HepG2 (cell line): ENCODE data around the gene COL18A1. TPM values are rescaled to one million over a fixed set of nuclear protein-coding genes. Genes with fewer than 3 reads are reported as not detected.

Experiments used
- ELF1 ChIP-seq: sonication (generic); formaldehyde crosslinking; IDR thresholded peaks from 2 replicates; pipeline ENCODE4 v1.4.0; 2020; ENCODE audit warnings: missing genetic modification reagents
- FOXA3 ChIP-seq: IDR thresholded peaks from 2 replicates; pipeline ENCODE4 v1.6.1; 2016; ENCODE audit warnings: missing genetic modification reagents, missing compliant biosample characterization
- HDAC1 ChIP-seq: sonication (generic); formaldehyde crosslinking; IDR thresholded peaks from 2 replicates; pipeline ENCODE4 v1.5.1; 2020; ENCODE audit warnings: mild to moderate bottlenecking, missing genetic modification reagents
- HDAC2 ChIP-seq: sonication (generic); formaldehyde crosslinking; IDR thresholded peaks from 2 replicates; pipeline ENCODE4 v1.4.0; 2020; ENCODE audit warnings: missing genetic modification reagents
- HMG20A ChIP-seq: IDR thresholded peaks from 2 replicates; pipeline ENCODE4 v1.6.1; 2016; ENCODE audit warnings: borderline replicate concordance
- MLLT10 ChIP-seq: sonication (generic); formaldehyde crosslinking; IDR thresholded peaks from 2 replicates; pipeline ENCODE4 v1.4.0; 2020; ENCODE audit warnings: missing genetic modification reagents
- PRMT3 ChIP-seq: sonication (generic); formaldehyde crosslinking; IDR thresholded peaks from 2 replicates; pipeline ENCODE4 v1.8.1; 2022; ENCODE audit warnings: low read depth, mild to moderate bottlenecking, moderate library complexity, missing genetic modification reagents, borderline replicate concordance
- SOX13 ChIP-seq, 3 experiments: fragments of 450-650 bp in 1 of 3; sonication (generic) in 1 of 3; formaldehyde crosslinking in 1 of 3; IDR thresholded peaks in 2 of 3; conservative IDR thresholded peaks in 1 of 3; 2 replicates each; pipeline versions ENCODE4 v1.5.0 to v1.6.1; 2016 to 2020; ENCODE audit warnings: antibody characterized with exemption in 1 of 3, mild to moderate bottlenecking in 1 of 3, missing compliant biosample characterization in 1 of 3, missing genetic modification reagents in 1 of 3, moderate library complexity in 1 of 3
- SP5 ChIP-seq: IDR thresholded peaks from 2 replicates; pipeline ENCODE4 v1.6.1; 2016; ENCODE audit warnings: low read depth, borderline replicate concordance
- TEAD3 ChIP-seq: optimal IDR thresholded peaks from 2 replicates; pipeline ENCODE3; 2016; ENCODE audit warnings: borderline replicate concordance
- ZBTB7A ChIP-seq: sonication (generic); formaldehyde crosslinking; IDR thresholded peaks from 2 replicates; pipeline ENCODE4 v1.8.0; 2022; ENCODE audit warnings: mild to moderate bottlenecking, missing genetic modification reagents
- ZMAT3 ChIP-seq: sonication (generic); formaldehyde crosslinking; conservative IDR thresholded peaks from 2 replicates; pipeline ENCODE4 v1.7.0; 2021; ENCODE audit warnings: missing genetic modification reagents
- ZNF205 ChIP-seq: IDR thresholded peaks from 2 replicates; pipeline ENCODE4 v1.6.1; 2018; ENCODE audit warnings: missing biosample characterization, missing genetic modification reagents
- ZNF232 ChIP-seq: sonication (generic); formaldehyde crosslinking; IDR thresholded peaks from 2 replicates; pipeline ENCODE4 v1.4.0; 2020; ENCODE audit warnings: missing genetic modification reagents, borderline replicate concordance
- ZNF317 ChIP-seq: sonication (generic); formaldehyde crosslinking; IDR thresholded peaks from 2 replicates; pipeline ENCODE4 v1.5.0; 2020; ENCODE audit warnings: mild to moderate bottlenecking, missing genetic modification reagents
- ZNF441 ChIP-seq: sonication (generic); formaldehyde crosslinking; IDR thresholded peaks from 2 replicates; pipeline ENCODE4 v1.7.0; 2021; ENCODE audit warnings: missing genetic modification reagents, borderline replicate concordance
- polyA plus RNA-seq, 8 experiments: library from polyadenylated mRNA; depleted of rRNA in 3 of 8; stranded (reverse) in 7 of 8; unstranded in 1 of 8; fragments of >200 nt; fragmentation: Illumina TruSeq in 4 of 8; extraction: Trizol in 4 of 8; gene quantifications; 2 replicates each; pipeline versions ENCODE4 v1.2.1 to v1.2.3, GENCODE V29; 2011 to 2016; ENCODE audit warnings: low read depth in 4 of 8, missing spikeins in 1 of 8, mixed read lengths in 1 of 8; ENCODE audit not compliant: insufficient read depth in 1 of 8
- total RNA-seq, 5 experiments: library from RNA; depleted of rRNA; stranded (reverse); fragments of >200 nt; fragmentation: Illumina TruSeq; extraction: Trizol; gene quantifications; 2 replicates each; pipeline ENCODE4 v1.2.3, GENCODE V29; 2016; ENCODE audit warnings: low read depth in 1 of 5
- TF ChIP-seq, protein P1 (sequence below): sonication (generic); formaldehyde crosslinking; IDR thresholded peaks from 2 replicates; pipeline ENCODE4 v1.4.0; 2020; ENCODE audit warnings: mild to moderate bottlenecking, missing genetic modification reagents
- TF ChIP-seq, protein P2 (sequence below): sonication (generic); formaldehyde crosslinking; IDR thresholded peaks from 2 replicates; pipeline ENCODE4 v1.4.0; 2020; ENCODE audit warnings: mild to moderate bottlenecking, missing genetic modification reagents
- TF ChIP-seq, protein P3 (sequence below): sonication (generic); formaldehyde crosslinking; IDR thresholded peaks from 2 replicates; pipeline ENCODE4 v1.4.0; 2020; ENCODE audit warnings: mild to moderate bottlenecking, missing genetic modification reagents
- TF ChIP-seq, protein P4 (sequence below): IDR thresholded peaks from 2 replicates; pipeline ENCODE4 v1.6.1; 2016; ENCODE audit warnings: low read depth

Gene COL18A1
- total and polyA plus RNA-seq, 2 of the 13 experiments (the other 11 are each of a cell fraction or from before 2014, with no cell fraction given): 79.0 to 102 TPM

- TF ChIP-seq SOX13 (IDR thresholded peaks at IDR 0.05) (no peak), SOX13 (CRISPR knock-in tag; conservative IDR thresholded peaks at IDR 0.05 in 1 of 2, IDR thresholded peaks at IDR 0.05 in 1 of 2) (peak in 1 of 2 experiments; percentile 45; a peak in 1 of 4 replicates), SP5 (CRISPR knock-in tag) (peak; percentile 48; the same call in 1 of the 2 replicates), ELF1 (CRISPR knock-in tag) (no peak; the same call in 1 of the 2 replicates), ZNF205 (peak; percentile 25; the same call in 1 of the 2 replicates), HMG20A (peak; percentile 12; the same call in 1 of the 2 replicates), PRMT3 (CRISPR knock-in tag) (peak; percentile 40; the same call in 1 of the 2 replicates), ZNF317 (peak; percentile 71), ZNF232 (CRISPR knock-in tag) (peak; percentile 40; the same call in 1 of the 2 replicates), HDAC1 (CRISPR knock-in tag) (peak; percentile 11), HDAC2 (CRISPR knock-in tag) (peak; percentile 85), ZMAT3 (CRISPR knock-in tag) (peak; percentile 73; the same call in 1 of the 2 replicates), MLLT10 (no peak), TEAD3 (CRISPR knock-in tag) (peak; percentile 4), ZNF441 (CRISPR knock-in tag) (no peak), FOXA3 (CRISPR knock-in tag) (no peak), ZBTB7A (CRISPR knock-in tag) (no peak)
- TF ChIP-seq, protein P1, sequence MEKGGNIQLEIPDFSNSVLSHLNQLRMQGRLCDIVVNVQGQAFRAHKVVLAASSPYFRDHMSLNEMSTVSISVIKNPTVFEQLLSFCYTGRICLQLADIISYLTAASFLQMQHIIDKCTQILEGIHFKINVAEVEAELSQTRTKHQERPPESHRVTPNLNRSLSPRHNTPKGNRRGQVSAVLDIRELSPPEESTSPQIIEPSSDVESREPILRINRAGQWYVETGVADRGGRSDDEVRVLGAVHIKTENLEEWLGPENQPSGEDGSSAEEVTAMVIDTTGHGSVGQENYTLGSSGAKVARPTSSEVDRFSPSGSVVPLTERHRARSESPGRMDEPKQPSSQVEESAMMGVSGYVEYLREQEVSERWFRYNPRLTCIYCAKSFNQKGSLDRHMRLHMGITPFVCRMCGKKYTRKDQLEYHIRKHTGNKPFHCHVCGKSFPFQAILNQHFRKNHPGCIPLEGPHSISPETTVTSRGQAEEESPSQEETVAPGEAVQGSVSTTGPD: 0 out of 2 replicates have a peak, but pooled peaks have one; percentile 43
- TF ChIP-seq, protein P2, sequence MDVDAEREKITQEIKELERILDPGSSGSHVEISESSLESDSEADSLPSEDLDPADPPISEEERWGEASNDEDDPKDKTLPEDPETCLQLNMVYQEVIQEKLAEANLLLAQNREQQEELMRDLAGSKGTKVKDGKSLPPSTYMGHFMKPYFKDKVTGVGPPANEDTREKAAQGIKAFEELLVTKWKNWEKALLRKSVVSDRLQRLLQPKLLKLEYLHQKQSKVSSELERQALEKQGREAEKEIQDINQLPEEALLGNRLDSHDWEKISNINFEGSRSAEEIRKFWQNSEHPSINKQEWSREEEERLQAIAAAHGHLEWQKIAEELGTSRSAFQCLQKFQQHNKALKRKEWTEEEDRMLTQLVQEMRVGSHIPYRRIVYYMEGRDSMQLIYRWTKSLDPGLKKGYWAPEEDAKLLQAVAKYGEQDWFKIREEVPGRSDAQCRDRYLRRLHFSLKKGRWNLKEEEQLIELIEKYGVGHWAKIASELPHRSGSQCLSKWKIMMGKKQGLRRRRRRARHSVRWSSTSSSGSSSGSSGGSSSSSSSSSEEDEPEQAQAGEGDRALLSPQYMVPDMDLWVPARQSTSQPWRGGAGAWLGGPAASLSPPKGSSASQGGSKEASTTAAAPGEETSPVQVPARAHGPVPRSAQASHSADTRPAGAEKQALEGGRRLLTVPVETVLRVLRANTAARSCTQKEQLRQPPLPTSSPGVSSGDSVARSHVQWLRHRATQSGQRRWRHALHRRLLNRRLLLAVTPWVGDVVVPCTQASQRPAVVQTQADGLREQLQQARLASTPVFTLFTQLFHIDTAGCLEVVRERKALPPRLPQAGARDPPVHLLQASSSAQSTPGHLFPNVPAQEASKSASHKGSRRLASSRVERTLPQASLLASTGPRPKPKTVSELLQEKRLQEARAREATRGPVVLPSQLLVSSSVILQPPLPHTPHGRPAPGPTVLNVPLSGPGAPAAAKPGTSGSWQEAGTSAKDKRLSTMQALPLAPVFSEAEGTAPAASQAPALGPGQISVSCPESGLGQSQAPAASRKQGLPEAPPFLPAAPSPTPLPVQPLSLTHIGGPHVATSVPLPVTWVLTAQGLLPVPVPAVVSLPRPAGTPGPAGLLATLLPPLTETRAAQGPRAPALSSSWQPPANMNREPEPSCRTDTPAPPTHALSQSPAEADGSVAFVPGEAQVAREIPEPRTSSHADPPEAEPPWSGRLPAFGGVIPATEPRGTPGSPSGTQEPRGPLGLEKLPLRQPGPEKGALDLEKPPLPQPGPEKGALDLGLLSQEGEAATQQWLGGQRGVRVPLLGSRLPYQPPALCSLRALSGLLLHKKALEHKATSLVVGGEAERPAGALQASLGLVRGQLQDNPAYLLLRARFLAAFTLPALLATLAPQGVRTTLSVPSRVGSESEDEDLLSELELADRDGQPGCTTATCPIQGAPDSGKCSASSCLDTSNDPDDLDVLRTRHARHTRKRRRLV (CRISPR knock-in tag): peak; percentile 65; the same call in 1 of the 2 replicates
- TF ChIP-seq, protein P3, sequence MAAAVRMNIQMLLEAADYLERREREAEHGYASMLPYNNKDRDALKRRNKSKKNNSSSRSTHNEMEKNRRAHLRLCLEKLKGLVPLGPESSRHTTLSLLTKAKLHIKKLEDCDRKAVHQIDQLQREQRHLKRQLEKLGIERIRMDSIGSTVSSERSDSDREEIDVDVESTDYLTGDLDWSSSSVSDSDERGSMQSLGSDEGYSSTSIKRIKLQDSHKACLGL (CRISPR knock-in tag): peak; percentile 67; the same call in 1 of the 2 replicates
- TF ChIP-seq, protein P4, sequence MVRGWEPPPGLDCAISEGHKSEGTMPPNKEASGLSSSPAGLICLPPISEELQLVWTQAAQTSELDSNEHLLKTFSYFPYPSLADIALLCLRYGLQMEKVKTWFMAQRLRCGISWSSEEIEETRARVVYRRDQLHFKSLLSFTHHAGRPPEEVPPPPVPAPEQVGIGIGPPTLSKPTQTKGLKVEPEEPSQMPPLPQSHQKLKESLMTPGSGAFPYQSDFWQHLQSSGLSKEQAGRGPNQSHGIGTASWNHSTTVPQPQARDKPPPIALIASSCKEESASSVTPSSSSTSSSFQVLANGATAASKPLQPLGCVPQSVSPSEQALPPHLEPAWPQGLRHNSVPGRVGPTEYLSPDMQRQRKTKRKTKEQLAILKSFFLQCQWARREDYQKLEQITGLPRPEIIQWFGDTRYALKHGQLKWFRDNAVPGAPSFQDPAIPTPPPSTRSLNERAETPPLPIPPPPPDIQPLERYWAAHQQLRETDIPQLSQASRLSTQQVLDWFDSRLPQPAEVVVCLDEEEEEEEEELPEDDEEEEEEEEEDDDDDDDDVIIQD (CRISPR knock-in tag): no peak; the same call in 1 of the 2 replicates
These were observed 37.3 kb upstream of the COL18A1 start (continued) for GRCh38 chr21:45367402-45368351.
